Activated T-helper 17 cell treated with anti-CD3 and anti-CD28 coated beads, Interleukin-2, amount 50 U/mL, for 72 hours (primary cell): ENCODE measurements around the gene PTPRN2. TPM values are rescaled to one million over a fixed set of nuclear protein-coding genes. Genes with fewer than 3 reads are reported as not detected.
A peak's percentile ranks its signal among the peaks of the same experiment; 100 is the strongest.

ENCODE experiments used
- ATAC-seq: fragments of 150-1000 bp; cut with Tn5 transposase; replicated peaks from 2 replicates; pipeline ENCODE4 v1.10.0; 2021; ENCODE audit warnings: mild to moderate bottlenecking, moderate library complexity
- H3K27ac Mint-ChIP-seq: one replicate; pipeline ENCODE4 v1.8.0; 2022; ENCODE audit warnings: mixed read lengths
- H3K27me3 Mint-ChIP-seq: one replicate; pipeline ENCODE4 v1.8.0; 2022; ENCODE audit warnings: mixed read lengths
- H3K36me3 Mint-ChIP-seq: one replicate; pipeline ENCODE4 v1.8.0; 2022; ENCODE audit warnings: low read depth, mild to moderate bottlenecking, mixed read lengths
- H3K4me1 Mint-ChIP-seq: one replicate; pipeline ENCODE4 v1.8.0; 2022; ENCODE audit warnings: mixed read lengths
- H3K4me3 Mint-ChIP-seq: one replicate; pipeline ENCODE4 v1.8.0; 2022; ENCODE audit warnings: mild to moderate bottlenecking, mixed read lengths
- H3K9me3 Mint-ChIP-seq: one replicate; pipeline ENCODE4 v1.8.0; 2022; ENCODE audit warnings: mixed read lengths
- total RNA-seq, 2 donors: library from RNA; stranded (reverse); gene quantifications; one replicate each; pipeline ENCODE4 v1.2.3, GENCODE V29; 2022

The PTPRN2 gene
- total RNA-seq, 2 donors from 2014 or later = 0.48 to 1.4 TPM

DNA sequence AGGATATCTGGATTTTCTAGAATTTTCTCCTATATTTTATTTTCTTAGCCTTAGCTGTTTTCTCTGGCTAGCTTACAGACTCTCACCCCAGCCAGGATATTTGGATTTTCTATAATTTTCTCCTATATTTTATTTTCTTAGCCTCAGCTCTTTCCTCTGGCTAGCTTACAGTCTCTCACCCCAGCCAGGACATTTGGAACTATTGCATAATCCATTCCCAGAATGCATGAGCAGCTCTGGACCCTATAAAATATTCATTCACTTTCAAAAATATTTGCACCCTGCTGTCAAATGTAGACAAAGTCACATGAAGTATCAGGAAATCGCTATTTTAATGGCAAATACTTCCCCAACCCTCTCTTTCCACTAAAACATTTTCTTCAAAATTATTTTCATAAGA, 952.0 kb downstream of the PTPRN2 start:
- ATAC-seq = no peak

GRCh38 chr7:157635148-157635500, 952.5 kb downstream of the PTPRN2 start:
- Mint-ChIP-seq H3K27ac (no peak overlapping the region), H3K36me3 (no peaks in the 10 kb centered on the region), H3K27me3 (peaks cover 24% of the 10 kb centered on the region), H3K4me3 (no peak overlapping the region), H3K4me1 (no peaks in the 10 kb centered on the region), H3K9me3 (peaks cover 9% of the 10 kb centered on the region)
- no peak for ATAC-seq

More for the DNA sequence above, 952.0 kb downstream of the PTPRN2 start:
- peaks cover 25% of the 10 kb centered on the region for H3K27me3 Mint-ChIP-seq
- H3K27ac Mint-ChIP-seq = no peak overlapping the region
- H3K9me3 Mint-ChIP-seq = peaks cover 11% of the 10 kb centered on the region
- no peak overlapping the region for H3K4me3 Mint-ChIP-seq
- H3K36me3 Mint-ChIP-seq = no peaks in the 10 kb centered on the region
- H3K4me1 Mint-ChIP-seq = no peaks in the 10 kb centered on the region

DNA sequence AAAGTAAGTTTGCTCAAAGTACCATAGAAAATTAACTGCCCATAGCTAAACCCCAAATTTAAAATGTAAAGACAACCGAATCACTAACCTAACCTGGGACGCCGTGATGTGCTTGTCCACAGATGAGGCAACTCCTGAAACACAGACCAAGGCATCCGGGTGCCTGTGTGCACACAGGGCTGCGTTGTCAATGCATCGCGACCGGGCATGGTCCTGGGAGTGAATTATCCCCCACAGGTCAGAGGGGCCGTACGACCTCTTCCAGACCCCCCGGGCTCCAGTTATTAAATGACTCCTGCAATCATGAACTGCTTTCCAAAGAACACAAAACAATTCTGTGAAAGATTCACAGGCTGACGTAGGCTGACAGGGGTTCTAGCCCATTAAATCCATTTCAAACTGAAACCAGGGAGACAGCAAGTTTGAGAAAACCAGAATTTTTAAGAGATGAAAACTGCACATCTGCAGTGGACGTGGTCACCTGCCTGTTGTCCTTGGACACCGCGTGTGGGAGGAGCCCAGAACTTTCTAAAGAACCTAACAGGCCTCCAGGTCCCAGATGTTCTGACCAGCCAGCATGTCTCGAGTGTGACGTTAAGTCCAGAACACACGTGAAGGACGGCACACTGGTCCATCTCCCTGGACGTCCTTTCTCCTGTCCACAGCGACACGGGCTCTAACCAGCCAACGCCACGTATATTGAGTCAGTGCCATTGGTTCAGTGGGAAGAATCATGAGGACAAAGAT, 953.0 kb downstream of the PTPRN2 start:
- ATAC-seq = no peak
- Mint-ChIP-seq H3K4me1 (no peaks in the 10 kb centered on the region), H3K27ac (no peak overlapping the region), H3K27me3 (peaks cover 22% of the 10 kb centered on the region), H3K36me3 (no peaks in the 10 kb centered on the region), H3K9me3 (peaks cover 4% of the 10 kb centered on the region), H3K4me3 (no peak overlapping the region)

DNA sequence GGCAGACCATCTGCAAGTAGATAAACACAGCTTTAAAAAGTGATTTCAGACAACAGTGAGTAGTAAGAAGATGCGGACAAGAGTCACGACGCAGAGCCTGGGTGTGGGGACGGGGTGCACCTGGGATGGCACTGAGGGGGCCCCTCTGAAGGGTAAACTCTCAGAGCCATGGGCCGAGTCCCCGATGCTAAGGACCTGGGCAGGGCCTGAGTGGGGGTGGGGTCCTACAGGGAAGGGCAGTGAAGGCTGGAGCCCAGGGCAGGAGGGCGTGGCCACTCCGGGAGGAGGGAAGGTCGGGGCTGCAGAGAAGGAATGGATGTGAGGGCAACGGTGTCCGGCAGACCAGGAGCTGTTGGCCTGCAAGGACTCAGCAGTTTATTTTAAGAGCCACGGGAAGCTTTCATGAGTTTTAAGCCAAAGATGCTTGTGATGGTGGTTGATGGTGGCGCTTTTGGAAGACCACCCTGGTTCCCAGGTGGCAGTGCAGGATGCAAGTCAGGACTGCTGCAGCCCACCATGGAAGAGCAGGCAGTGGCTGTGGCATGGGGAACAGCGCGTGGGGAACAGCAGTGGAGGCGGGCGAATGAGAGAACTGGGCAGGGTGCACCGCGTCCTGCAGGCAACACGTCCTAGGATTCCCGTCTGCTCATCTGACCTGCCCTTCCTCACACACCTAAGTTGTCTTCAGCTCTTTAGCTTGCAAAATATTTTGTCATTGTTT, 954.0 kb downstream of the PTPRN2 start:
- Mint-ChIP-seq H3K9me3 (no peaks in the 10 kb centered on the region), H3K27me3 (peaks cover 22% of the 10 kb centered on the region), H3K27ac (no peak overlapping the region), H3K4me1 (peaks cover under 1% of the 10 kb centered on the region), H3K36me3 (no peaks in the 10 kb centered on the region), H3K4me3 (no peak overlapping the region)
- no peak for ATAC-seq

DNA sequence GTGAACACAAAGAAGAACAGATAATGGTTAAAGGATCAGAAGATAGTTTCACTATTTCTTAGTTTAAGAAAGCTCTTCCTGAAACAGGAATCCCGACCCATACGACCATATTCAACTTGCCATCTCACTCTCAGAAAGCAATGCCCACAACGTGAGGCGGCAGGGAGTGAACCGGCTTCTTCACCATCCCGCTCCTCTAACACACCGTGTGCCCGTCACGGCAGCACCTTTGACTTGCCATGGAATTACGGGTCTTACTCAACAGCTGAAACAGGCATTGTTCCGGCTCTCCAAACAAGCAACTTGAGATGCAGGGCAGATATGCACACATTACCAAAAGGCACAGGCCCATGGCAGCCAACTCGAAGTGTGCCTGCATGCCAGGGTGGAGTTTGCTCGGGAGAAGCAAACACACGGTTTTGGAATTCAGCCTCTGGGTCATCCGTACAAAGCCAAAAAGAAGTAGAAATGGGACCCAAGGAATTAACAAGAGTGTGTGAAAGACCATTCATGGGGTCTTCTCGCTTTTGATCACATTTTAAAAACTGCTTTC, 957.2 kb downstream of the PTPRN2 start:
- no peaks in the 10 kb centered on the region for H3K36me3 Mint-ChIP-seq
- no peaks in the 10 kb centered on the region for H3K9me3 Mint-ChIP-seq
- no peak for ATAC-seq
- H3K27me3 Mint-ChIP-seq = peaks cover 8% of the 10 kb centered on the region
- peaks cover 24% of the 10 kb centered on the region for H3K4me1 Mint-ChIP-seq
- no peak overlapping the region for H3K4me3 Mint-ChIP-seq
- H3K27ac Mint-ChIP-seq = no peak overlapping the region

GRCh38 chr7:157628456-157628855, 959.2 kb downstream of the PTPRN2 start:
- H3K27ac Mint-ChIP-seq = no peak overlapping the region

DNA sequence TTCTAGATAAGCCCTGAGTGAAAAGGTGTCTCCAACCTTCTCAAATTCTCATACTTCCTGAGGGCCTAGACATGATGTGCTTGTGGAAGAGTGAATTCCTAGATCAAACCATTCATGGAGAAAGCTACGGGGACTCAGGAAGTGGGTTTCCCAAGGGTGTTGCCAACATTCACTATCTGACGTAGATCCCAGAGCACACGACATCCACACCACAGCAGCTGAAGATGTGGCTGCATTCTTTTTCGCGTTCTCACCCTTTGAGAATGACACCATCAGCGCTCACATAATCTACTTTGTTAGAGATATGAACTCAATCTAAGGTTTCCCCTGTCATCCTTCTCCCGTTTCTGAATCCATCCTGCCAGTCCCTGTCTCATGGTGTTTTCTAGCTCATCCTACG, 960.0 kb downstream of the PTPRN2 start:
- Mint-ChIP-seq H3K27me3 (peaks cover 3% of the 10 kb centered on the region), H3K4me3 (no peak overlapping the region), H3K36me3 (no peaks in the 10 kb centered on the region), H3K27ac (no peak overlapping the region), H3K9me3 (no peaks in the 10 kb centered on the region), H3K4me1 (peaks cover 28% of the 10 kb centered on the region)
- ATAC-seq = no peak

More at GRCh38 chr7:157628456-157628855, 959.2 kb downstream of the PTPRN2 start:
- Mint-ChIP-seq H3K9me3 (no peaks in the 10 kb centered on the region), H3K36me3 (no peaks in the 10 kb centered on the region), H3K27me3 (peaks cover 7% of the 10 kb centered on the region), H3K4me3 (no peak overlapping the region), H3K4me1 (peaks cover 28% of the 10 kb centered on the region)
- ATAC-seq = no peak

DNA sequence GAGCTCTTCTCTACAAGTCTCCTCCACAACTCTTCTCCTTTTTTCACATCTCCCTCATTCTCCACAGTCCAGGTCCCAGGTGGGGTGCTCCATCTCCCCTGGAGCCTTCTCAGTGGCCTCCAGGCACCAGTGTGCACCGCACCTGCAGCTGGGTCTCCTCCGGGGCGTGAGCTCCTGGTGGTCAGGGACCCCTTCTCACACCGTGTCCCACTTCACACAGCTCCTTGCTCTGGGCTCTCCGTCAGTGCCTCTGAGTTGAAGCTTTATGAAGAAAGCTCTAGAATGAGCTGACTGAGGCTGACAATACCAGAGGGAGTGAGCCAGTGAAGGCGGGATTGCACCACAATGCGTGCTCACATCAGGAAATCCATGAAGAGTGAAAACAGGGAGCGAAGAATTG, 960.6 kb downstream of the PTPRN2 start:
- ATAC-seq = no peak
- peak overlapping the region; percentile 56 for H3K27ac Mint-ChIP-seq
- H3K36me3 Mint-ChIP-seq = no peaks in the 10 kb centered on the region
- H3K4me1 Mint-ChIP-seq = peaks cover 31% of the 10 kb centered on the region
- peaks cover 3% of the 10 kb centered on the region for H3K27me3 Mint-ChIP-seq
- no peaks in the 10 kb centered on the region for H3K9me3 Mint-ChIP-seq
- H3K4me3 Mint-ChIP-seq = peak overlapping the region; percentile 50

DNA sequence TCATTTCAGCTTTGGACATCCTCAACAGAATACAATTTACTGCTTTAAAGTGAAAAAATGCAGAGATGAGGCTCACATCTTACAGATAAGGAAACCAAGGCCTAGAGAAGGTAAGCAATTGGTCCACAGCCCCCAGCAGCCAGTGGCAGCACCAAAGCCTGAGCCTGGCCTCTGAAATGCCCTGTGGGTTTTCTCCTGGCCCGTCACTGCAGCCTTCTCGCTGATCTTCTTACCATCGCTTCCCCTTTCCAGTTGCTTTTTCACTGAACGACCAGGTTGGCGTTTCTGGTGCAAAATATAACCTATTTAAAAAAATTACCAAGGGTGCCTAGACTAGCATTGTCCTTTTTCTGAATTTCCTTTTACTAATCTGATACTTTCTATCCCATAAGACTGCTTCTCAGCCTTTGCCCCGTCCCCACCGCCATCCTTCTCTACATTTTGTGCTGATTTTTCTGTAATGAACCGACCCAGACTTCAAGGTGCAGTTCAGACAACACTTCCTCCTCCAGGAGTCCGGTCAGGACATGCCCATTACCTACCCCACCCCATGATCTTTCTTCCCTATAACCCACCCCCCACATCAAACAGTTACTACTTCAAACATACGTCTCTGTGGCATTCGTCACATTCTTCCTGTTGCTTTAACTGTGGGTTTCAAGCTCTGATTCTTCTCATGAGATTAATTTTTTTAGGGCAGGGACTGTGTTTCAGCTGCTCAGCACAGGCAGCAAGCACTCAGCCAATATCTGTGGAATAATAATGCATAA, 961.5 kb downstream of the PTPRN2 start:
- Mint-ChIP-seq H3K4me1 (peaks cover 33% of the 10 kb centered on the region), H3K27ac (peak overlapping the region; percentile 56), H3K4me3 (peak overlapping the region; percentile 50), H3K9me3 (no peaks in the 10 kb centered on the region), H3K27me3 (peaks cover 3% of the 10 kb centered on the region), H3K36me3 (no peaks in the 10 kb centered on the region)
- peak; percentile 40 for ATAC-seq

- peaks cover 32% of the 10 kb centered on the region for H3K4me1 Mint-ChIP-seq
- no peaks in the 10 kb centered on the region for H3K9me3 Mint-ChIP-seq
- no peak for ATAC-seq
- no peak overlapping the region for H3K4me3 Mint-ChIP-seq
- no peaks in the 10 kb centered on the region for H3K27me3 Mint-ChIP-seq
- H3K27ac Mint-ChIP-seq = no peak overlapping the region
- H3K36me3 Mint-ChIP-seq = no peaks in the 10 kb centered on the region
Observed at GRCh38 chr7:157623556-157623955, 964.1 kb downstream of the PTPRN2 start.

GRCh38 chr7:157622408-157623205, 965.0 kb downstream of the PTPRN2 start:
- Mint-ChIP-seq H3K4me1 (peaks cover 25% of the 10 kb centered on the region), H3K9me3 (no peaks in the 10 kb centered on the region), H3K36me3 (no peaks in the 10 kb centered on the region), H3K27ac (no peak overlapping the region), H3K27me3 (no peaks in the 10 kb centered on the region), H3K4me3 (no peak overlapping the region)
- no peak for ATAC-seq

- no peak for ATAC-seq
- Mint-ChIP-seq H3K4me3 (no peak overlapping the region), H3K27ac (no peak overlapping the region), H3K9me3 (no peaks in the 10 kb centered on the region), H3K27me3 (no peaks in the 10 kb centered on the region), H3K36me3 (no peaks in the 10 kb centered on the region), H3K4me1 (peaks cover 19% of the 10 kb centered on the region)
Observed at GRCh38 chr7:157622000-157622399, 965.6 kb downstream of the PTPRN2 start.

- H3K27me3 Mint-ChIP-seq = no peaks in the 10 kb centered on the region
- no peak overlapping the region for H3K27ac Mint-ChIP-seq
- no peaks in the 10 kb centered on the region for H3K36me3 Mint-ChIP-seq
- ATAC-seq = no peak
- peaks cover 11% of the 10 kb centered on the region for H3K4me1 Mint-ChIP-seq
- no peaks in the 10 kb centered on the region for H3K9me3 Mint-ChIP-seq
- no peak overlapping the region for H3K4me3 Mint-ChIP-seq
Observed at GRCh38 chr7:157621131-157621681, 966.4 kb downstream of the PTPRN2 start.
